Subcutaneous adipose tissue (tissue), 4 donors: ENCODE measurements around the gene NAA80. TPM values are rescaled to one million over a fixed set of nuclear protein-coding genes. Genes with fewer than 3 reads are reported as not detected.

Experiments
- total RNA-seq, 4 donors: library from RNA; depleted of rRNA; stranded (reverse); fragments of >200 nt; gene quantifications; one replicate each; pipeline ENCODE4 v1.1.0, GENCODE V29; 2016
- TF ChIP-seq, protein P1 (sequence below): fragments of 450-650 bp; IDR thresholded peaks from one replicate; pipeline ENCODE4 v1.5.1; 2016; ENCODE audit warnings: low read depth, mild to moderate bottlenecking, control low read depth, antibody characterized with exemption, moderate library complexity

The NAA80 gene
- total RNA-seq, 4 donors from 2014 or later: 5.2 to 10.4 (median 6.6) TPM

DNA sequence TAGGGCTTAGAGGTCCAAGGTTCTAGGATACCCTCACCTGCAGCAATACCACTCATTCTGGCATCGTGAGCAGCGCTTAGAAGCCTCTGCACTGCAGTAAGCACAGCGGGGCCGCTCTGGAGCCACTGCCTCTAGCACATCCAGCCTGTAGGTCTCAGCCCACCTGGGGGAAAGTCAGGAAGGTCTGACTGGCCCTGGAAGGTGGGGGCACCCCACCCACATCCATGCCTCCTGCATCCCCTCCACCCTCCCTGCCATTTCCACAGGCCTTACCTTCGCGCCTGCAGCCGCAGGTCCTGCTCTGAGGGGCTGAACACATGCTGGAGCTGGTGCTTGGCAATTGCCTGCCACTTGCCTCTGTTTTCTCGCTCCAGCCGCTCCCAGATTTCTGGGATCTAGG is 42.3 kb upstream of the NAA80 start:
- TF ChIP-seq, protein P1, sequence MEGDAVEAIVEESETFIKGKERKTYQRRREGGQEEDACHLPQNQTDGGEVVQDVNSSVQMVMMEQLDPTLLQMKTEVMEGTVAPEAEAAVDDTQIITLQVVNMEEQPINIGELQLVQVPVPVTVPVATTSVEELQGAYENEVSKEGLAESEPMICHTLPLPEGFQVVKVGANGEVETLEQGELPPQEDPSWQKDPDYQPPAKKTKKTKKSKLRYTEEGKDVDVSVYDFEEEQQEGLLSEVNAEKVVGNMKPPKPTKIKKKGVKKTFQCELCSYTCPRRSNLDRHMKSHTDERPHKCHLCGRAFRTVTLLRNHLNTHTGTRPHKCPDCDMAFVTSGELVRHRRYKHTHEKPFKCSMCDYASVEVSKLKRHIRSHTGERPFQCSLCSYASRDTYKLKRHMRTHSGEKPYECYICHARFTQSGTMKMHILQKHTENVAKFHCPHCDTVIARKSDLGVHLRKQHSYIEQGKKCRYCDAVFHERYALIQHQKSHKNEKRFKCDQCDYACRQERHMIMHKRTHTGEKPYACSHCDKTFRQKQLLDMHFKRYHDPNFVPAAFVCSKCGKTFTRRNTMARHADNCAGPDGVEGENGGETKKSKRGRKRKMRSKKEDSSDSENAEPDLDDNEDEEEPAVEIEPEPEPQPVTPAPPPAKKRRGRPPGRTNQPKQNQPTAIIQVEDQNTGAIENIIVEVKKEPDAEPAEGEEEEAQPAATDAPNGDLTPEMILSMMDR: no peak

DNA sequence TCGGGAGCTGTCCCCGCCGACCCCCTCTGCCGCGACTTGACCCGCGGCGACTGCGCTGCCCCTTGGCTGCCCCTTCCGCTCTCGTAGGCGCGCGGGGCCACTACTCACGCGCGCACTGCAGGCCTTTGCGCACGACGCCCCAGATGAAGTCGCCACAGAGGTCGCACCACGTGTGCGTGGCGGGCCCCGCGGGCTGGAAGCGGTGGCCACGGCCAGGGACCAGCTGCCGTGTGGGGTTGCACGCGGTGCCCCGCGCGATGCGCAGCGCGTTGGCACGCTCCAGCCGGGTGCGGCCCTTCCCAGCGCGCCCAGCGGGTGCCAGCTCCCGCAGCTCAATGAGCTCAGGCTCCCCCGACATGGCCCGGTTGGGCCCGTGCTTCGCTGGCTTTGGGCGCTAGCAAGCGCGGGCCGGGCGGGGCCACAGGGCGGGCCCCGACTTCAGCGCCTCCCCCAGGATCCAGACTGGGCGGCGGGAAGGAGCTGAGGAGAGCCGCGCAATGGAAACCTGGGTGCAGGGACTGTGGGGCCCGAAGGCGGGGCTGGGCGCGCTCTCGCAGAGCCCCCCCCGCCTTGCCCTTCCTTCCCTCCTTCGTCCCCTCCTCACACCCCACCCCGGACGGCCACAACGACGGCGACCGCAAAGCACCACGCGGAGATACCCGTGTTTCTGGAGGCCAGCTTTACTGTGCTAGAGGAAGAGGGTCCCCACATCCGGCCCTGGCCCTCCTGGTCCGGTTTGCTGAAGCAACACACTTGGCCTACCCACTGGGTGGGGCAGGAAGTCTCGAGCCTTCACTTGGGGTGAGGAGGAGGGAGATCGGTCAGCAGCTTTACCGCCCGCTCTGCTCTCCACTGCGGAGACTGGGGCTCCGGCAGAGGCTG is 41.5 kb upstream of the NAA80 start, which contains the start of gene RASSF1:
Gene RASSF1, minus strand, starts transcription at position 389 of the 882 bp plus-strand sequence. Its CDS starts 31 bp downstream, at position 358.
- TF ChIP-seq, protein P1: no peak

DNA sequence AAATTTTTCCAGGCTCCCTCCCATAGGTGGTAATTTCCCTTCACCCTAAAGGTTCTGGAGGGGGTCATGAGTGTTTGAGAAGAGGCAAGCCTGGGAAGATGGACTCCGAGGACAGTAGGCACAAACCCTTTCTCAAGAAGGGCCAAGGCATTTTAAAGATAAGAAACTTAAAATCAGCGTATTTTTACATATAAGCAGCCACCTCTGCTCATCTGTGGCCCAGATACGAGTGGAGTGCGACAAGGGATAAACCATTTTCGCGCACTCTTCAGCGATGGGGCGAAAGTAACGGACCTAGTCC is 40.9 kb upstream of the NAA80 start:
- TF ChIP-seq, protein P1: no peak

DNA sequence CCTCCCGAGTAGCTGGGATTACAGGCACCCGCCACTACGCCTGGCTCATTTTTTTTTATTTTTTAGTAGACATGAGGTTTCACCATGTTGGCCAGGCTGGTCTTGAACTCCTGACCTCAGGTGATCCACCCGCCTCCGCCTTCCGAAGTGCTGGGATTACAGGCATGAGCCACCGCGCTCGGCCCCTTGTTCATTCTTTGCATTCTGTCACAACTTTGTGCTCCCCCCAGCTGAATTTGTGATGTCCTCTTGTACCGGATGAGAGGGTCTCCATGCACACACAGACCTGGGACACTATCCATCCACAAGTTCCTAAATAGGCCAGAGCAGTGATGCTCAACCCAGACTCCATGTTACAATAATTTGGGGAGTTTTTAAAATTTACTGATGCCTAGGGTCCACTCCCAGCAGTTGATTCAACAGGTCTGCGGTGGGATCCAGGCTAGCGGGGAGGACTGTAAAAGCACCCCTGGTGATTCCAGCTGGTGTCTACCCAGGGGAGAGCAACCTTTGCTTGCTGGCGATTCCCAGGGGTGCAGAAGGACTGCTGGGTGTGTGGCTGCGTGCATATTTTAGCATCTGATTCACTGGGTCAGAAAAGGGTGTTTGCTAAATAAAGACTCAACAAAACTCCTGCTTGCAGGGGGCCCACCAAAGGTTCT is 40.4 kb upstream of the NAA80 start:
- TF ChIP-seq, protein P1: no peak

DNA sequence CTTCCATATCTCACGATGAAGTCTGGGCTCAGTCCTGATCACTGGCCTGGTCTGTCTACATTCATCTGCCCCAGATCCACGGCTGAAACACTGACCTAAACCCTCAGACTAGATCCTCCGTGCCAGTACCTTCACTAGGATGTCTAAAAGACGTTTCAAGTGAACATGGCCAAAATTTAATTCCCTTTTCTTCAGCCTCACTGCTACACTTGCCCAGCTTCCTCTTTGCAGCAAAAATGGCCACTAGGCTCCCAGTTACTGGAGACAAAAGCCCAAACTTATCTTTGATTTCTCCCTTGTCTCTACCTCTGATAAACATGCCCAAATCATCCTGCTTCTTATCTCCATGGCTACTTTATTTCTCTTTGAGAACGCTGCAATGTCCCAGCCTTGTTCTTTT is 39.8 kb upstream of the NAA80 start:
- TF ChIP-seq, protein P1: no peak

DNA sequence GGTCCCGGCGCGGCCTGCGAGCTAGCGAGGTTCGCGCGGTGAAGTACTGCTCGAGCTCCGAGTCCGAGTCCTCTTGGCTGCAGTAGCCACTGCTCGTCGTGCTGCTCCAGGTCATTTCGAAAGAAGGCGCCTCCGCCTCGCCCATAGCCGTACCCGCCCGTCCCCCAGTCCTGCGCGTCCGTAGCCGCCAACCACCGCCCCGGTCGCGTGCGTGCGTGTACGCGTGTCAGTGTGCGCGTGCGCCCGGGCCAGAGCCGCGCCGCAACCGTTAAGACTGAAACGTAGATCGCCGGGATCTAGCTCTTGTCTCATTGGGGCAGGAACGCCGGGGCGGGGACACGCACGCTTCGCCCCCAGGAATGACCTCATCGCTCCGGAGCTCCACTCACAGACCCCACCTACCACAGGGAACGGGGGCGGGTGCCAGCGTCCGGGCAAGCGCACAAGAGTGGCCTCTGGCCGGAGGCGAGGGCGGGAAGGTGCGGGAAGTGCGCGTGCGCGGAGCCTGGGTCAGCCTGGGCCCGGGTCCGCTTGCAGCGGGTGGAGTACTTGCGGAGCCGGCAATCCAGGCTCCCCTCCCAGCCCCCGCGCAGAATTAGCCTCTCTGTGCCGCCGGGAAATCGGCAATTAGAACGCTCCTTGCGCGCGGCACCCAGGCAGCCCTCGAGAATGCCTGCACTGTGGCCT is 38.1 kb upstream of the NAA80 start:
- TF ChIP-seq, protein P1: no peak

DNA sequence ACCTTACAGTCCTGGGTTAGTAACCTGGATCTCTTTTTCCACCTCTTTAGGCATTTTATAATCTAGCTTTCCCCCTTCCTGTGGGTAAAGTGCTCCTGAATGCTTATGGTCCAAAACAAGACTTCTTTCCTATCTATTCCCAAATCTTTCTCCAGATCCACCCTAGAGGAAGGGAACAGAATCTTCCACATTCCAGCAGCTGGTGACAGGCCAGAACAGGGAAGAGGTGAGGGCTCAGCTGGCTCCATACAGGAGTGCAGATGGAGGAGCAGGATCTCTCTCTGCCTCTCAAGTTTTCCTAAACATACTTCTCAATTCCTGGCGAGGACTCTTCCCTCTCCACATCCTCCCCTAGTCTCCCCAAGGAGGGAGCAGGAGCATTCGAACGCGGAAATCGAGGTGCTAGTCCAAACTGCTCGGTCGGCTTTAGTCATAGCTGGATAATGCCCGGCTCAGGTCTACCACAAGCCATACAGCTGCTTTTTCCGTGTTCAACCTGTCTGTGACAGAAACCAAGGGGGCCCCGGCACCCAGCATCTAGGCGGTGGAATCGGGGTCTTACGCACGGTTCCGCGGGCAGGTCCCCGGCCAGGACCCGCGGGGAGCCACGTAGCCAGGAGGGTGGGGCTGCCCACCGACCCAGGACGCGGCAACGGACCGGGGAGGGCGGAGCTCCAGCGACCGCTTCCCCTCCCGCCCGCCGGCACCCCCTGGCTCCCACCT is 37.4 kb upstream of the NAA80 start:
- TF ChIP-seq, protein P1: no peak
